ENCODE results near the gene PI4KA. TPM values are rescaled to one million over a fixed set of nuclear protein-coding genes. Genes with fewer than 3 reads are reported as not detected.

PI4KA gene
- total and polyA plus RNA-seq, 2 experiments from 2014 or later = 17.1 to 38.1 TPM

DNA sequence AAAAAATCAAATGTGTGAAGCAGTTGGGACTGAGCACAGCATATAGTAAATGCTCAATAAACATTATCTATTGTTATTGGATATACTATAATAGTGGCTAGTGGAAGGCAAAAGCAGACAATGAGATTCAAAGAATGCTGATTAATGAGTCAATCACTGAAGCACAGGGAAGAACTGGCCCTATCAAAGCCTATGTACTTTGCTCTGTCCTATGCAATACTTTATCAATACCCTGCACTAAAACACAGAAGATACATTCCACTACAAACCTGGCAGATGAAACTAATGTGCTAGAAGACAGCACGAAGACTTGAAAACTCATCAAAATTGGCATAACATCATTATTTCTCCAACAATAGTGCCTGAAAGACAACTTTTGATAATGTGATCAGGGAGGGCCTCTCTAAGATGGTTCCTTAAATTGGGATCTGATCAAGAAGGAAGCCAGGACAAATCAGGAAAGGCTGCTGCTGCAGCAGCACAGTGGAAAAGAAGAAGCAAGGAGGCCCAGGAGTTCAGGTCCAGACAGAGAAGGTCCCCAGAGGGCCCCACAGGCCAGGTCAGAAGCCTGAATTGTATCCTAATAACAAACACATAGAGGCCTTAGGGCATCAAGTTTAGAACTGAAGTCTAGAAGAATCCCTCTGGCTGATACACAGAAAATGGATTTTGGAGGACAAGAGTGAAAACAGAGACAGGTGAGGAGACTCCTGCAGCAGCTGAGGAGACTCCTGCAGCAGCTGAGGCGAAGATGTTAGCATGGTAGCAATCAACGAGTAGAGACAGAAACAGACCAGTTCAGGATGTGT lies 18.6 kb downstream of the PI4KA start:
- DNase-seq (ENCODE audit: low spot score) (no peak), ATAC-seq (no peak)
- H3K27me3 Mint-ChIP-seq (ENCODE audit: insufficient read depth, low read depth, poor library complexity) = no peaks in the 10 kb centered on the region
- H3K36me3 Mint-ChIP-seq (ENCODE audit: low read depth) = no peaks in the 10 kb centered on the region
- no peaks in the 10 kb centered on the region for H3F3A ChIP-seq (replicated peaks; ENCODE audit: low read depth)
- H3K9me3 Mint-ChIP-seq = no peaks in the 10 kb centered on the region
- H3K36me3 ChIP-seq (ENCODE audit: insufficient read depth) = no peaks in the 10 kb centered on the region
- no peaks in the 10 kb centered on the region for H3K27me3 ChIP-seq (ENCODE audit: insufficient read depth)
- no peak overlapping the region for H3K4me2 ChIP-seq
- H3K4me3 ChIP-seq = no peak overlapping the region
- H3K4me1 Mint-ChIP-seq = peaks cover 29% of the 10 kb centered on the region
- peaks cover 43% of the 10 kb centered on the region for H3K79me2 ChIP-seq (replicated peaks; ENCODE audit: insufficient read depth)
- TF ChIP-seq, protein P1, sequence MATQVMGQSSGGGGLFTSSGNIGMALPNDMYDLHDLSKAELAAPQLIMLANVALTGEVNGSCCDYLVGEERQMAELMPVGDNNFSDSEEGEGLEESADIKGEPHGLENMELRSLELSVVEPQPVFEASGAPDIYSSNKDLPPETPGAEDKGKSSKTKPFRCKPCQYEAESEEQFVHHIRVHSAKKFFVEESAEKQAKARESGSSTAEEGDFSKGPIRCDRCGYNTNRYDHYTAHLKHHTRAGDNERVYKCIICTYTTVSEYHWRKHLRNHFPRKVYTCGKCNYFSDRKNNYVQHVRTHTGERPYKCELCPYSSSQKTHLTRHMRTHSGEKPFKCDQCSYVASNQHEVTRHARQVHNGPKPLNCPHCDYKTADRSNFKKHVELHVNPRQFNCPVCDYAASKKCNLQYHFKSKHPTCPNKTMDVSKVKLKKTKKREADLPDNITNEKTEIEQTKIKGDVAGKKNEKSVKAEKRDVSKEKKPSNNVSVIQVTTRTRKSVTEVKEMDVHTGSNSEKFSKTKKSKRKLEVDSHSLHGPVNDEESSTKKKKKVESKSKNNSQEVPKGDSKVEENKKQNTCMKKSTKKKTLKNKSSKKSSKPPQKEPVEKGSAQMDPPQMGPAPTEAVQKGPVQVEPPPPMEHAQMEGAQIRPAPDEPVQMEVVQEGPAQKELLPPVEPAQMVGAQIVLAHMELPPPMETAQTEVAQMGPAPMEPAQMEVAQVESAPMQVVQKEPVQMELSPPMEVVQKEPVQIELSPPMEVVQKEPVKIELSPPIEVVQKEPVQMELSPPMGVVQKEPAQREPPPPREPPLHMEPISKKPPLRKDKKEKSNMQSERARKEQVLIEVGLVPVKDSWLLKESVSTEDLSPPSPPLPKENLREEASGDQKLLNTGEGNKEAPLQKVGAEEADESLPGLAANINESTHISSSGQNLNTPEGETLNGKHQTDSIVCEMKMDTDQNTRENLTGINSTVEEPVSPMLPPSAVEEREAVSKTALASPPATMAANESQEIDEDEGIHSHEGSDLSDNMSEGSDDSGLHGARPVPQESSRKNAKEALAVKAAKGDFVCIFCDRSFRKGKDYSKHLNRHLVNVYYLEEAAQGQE (IDR thresholded peaks at IDR 0.05; ENCODE audit: unreplicated experiment) = no peak
- TF ChIP-seq EZH2phosphoT487 (IDR thresholded peaks at IDR 0.05; ENCODE audit: unreplicated experiment) (no peak), EZH2 (IDR thresholded peaks at IDR 0.05; ENCODE audit: low read depth, unreplicated experiment) (no peak), JUNB (IDR thresholded peaks at IDR 0.05; ENCODE audit: unreplicated experiment) (no peak), ZNF331 (CRISPR knock-in tag; IDR thresholded peaks at IDR 0.05; ENCODE audit: low read depth) (no peak), STAT1 (IDR thresholded peaks at IDR 0.05; ENCODE audit: unreplicated experiment) (no peak), NANOG (IDR thresholded peaks at IDR 0.05; ENCODE audit: borderline replicate concordance) (no peak), CREB1 (CRISPR knock-in tag; IDR thresholded peaks at IDR 0.05; ENCODE audit: low read depth) (no peak), POLR2AphosphoS5 (IDR thresholded peaks at IDR 0.05; ENCODE audit: low read depth) (no peak), ZNF114 (CRISPR knock-in tag; IDR thresholded peaks at IDR 0.05) (no peak)
- TF ChIP-seq, protein P2, sequence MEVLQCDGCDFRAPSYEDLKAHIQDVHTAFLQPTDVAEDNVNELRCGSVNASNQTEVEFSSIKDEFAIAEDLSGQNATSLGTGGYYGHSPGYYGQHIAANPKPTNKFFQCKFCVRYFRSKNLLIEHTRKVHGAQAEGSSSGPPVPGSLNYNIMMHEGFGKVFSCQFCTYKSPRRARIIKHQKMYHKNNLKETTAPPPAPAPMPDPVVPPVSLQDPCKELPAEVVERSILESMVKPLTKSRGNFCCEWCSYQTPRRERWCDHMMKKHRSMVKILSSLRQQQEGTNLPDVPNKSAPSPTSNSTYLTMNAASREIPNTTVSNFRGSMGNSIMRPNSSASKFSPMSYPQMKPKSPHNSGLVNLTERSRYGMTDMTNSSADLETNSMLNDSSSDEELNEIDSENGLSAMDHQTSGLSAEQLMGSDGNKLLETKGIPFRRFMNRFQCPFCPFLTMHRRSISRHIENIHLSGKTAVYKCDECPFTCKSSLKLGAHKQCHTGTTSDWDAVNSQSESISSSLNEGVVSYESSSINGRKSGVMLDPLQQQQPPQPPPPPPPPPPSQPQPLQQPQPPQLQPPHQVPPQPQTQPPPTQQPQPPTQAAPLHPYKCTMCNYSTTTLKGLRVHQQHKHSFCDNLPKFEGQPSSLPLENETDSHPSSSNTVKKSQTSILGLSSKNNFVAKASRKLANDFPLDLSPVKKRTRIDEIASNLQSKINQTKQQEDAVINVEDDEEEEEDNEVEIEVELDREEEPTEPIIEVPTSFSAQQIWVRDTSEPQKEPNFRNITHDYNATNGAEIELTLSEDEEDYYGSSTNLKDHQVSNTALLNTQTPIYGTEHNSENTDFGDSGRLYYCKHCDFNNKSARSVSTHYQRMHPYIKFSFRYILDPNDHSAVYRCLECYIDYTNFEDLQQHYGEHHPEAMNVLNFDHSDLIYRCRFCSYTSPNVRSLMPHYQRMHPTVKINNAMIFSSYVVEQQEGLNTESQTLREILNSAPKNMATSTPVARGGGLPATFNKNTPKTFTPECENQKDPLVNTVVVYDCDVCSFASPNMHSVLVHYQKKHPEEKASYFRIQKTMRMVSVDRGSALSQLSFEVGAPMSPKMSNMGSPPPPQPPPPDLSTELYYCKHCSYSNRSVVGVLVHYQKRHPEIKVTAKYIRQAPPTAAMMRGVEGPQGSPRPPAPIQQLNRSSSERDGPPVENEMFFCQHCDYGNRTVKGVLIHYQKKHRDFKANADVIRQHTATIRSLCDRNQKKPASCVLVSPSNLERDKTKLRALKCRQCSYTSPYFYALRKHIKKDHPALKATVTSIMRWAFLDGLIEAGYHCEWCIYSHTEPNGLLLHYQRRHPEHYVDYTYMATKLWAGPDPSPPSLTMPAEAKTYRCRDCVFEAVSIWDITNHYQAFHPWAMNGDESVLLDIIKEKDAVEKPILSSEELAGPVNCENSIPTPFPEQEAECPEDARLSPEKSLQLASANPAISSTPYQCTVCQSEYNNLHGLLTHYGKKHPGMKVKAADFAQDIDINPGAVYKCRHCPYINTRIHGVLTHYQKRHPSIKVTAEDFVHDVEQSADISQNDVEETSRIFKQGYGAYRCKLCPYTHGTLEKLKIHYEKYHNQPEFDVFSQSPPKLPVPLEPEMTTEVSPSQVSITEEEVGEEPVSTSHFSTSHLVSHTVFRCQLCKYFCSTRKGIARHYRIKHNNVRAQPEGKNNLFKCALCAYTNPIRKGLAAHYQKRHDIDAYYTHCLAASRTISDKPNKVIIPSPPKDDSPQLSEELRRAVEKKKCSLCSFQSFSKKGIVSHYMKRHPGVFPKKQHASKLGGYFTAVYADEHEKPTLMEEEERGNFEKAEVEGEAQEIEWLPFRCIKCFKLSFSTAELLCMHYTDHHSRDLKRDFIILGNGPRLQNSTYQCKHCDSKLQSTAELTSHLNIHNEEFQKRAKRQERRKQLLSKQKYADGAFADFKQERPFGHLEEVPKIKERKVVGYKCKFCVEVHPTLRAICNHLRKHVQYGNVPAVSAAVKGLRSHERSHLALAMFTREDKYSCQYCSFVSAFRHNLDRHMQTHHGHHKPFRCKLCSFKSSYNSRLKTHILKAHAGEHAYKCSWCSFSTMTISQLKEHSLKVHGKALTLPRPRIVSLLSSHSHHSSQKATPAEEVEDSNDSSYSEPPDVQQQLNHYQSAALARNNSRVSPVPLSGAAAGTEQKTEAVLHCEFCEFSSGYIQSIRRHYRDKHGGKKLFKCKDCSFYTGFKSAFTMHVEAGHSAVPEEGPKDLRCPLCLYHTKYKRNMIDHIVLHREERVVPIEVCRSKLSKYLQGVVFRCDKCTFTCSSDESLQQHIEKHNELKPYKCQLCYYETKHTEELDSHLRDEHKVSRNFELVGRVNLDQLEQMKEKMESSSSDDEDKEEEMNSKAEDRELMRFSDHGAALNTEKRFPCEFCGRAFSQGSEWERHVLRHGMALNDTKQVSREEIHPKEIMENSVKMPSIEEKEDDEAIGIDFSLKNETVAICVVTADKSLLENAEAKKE (CRISPR knock-in tag; IDR thresholded peaks at IDR 0.05) = no peak
- TF ChIP-seq, protein P3, sequence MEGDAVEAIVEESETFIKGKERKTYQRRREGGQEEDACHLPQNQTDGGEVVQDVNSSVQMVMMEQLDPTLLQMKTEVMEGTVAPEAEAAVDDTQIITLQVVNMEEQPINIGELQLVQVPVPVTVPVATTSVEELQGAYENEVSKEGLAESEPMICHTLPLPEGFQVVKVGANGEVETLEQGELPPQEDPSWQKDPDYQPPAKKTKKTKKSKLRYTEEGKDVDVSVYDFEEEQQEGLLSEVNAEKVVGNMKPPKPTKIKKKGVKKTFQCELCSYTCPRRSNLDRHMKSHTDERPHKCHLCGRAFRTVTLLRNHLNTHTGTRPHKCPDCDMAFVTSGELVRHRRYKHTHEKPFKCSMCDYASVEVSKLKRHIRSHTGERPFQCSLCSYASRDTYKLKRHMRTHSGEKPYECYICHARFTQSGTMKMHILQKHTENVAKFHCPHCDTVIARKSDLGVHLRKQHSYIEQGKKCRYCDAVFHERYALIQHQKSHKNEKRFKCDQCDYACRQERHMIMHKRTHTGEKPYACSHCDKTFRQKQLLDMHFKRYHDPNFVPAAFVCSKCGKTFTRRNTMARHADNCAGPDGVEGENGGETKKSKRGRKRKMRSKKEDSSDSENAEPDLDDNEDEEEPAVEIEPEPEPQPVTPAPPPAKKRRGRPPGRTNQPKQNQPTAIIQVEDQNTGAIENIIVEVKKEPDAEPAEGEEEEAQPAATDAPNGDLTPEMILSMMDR (conservative IDR thresholded peaks at IDR 0.05; ENCODE audit: low read depth in 2 of 2) = no peak
- TF ChIP-seq, protein P4, sequence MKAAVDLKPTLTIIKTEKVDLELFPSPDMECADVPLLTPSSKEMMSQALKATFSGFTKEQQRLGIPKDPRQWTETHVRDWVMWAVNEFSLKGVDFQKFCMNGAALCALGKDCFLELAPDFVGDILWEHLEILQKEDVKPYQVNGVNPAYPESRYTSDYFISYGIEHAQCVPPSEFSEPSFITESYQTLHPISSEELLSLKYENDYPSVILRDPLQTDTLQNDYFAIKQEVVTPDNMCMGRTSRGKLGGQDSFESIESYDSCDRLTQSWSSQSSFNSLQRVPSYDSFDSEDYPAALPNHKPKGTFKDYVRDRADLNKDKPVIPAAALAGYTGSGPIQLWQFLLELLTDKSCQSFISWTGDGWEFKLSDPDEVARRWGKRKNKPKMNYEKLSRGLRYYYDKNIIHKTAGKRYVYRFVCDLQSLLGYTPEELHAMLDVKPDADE (IDR thresholded peaks at IDR 0.05) = no peak
- no peak overlapping the region; the same call in 2 of the 3 replicates for H3K4me3 Mint-ChIP-seq
- H3K4me1 ChIP-seq (ENCODE audit: insufficient read depth) = peaks cover 18% of the 10 kb centered on the region
- no peaks in the 10 kb centered on the region; the same call in 1 of the 2 replicates for H4K20me1 ChIP-seq (replicated peaks; ENCODE audit: insufficient read depth)
- no peak overlapping the region for H3K27ac ChIP-seq (ENCODE audit: low read depth)
- H3K27ac Mint-ChIP-seq = no peak overlapping the region
- no peak overlapping the region for H2AFZ ChIP-seq
- H3K9me2 ChIP-seq (ENCODE audit: insufficient read depth) = no peaks in the 10 kb centered on the region
